Measurements from ENCODE around the gene KCNQ2.

- TF ChIP-seq, protein P1, sequence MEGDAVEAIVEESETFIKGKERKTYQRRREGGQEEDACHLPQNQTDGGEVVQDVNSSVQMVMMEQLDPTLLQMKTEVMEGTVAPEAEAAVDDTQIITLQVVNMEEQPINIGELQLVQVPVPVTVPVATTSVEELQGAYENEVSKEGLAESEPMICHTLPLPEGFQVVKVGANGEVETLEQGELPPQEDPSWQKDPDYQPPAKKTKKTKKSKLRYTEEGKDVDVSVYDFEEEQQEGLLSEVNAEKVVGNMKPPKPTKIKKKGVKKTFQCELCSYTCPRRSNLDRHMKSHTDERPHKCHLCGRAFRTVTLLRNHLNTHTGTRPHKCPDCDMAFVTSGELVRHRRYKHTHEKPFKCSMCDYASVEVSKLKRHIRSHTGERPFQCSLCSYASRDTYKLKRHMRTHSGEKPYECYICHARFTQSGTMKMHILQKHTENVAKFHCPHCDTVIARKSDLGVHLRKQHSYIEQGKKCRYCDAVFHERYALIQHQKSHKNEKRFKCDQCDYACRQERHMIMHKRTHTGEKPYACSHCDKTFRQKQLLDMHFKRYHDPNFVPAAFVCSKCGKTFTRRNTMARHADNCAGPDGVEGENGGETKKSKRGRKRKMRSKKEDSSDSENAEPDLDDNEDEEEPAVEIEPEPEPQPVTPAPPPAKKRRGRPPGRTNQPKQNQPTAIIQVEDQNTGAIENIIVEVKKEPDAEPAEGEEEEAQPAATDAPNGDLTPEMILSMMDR (IDR thresholded peaks at IDR 0.05; ENCODE audit: low read length) = no peak
- TF ChIP-seq EZH2 (IDR thresholded peaks at IDR 0.05; ENCODE audit: borderline replicate concordance, low read length) = no peak
Observed at GRCh38 chr20:63470410-63470809, 2.0 kb downstream of the KCNQ2 start.
